Lung (tissue), 12 donors: ENCODE measurements around the gene EPHB2. TPM values are rescaled to one million over a fixed set of nuclear protein-coding genes. Genes with fewer than 3 reads are reported as not detected.

Experiments
- ATAC-seq: fragments of 200-7000 bp; cut with Tn5 transposase; one replicate; pipeline ENCODE4 v1.9.1; 2020; ENCODE audit warnings: moderate number of reproducible peaks; ENCODE audit not compliant: insufficient read depth, low FRiP score
- DNase-seq, 3 donors: peaks; one replicate each; pipeline ENCODE4 v3.0.0-alpha.2; 2013 to 2017
- H3K27ac ChIP-seq, 2 donors: one replicate each; pipeline ENCODE4 v1.5.1; 2013; ENCODE audit warnings: mild to moderate bottlenecking in 2 of 2, moderate library complexity in 2 of 2, control low read depth in 1 of 2, inconsistent platforms in 1 of 2, low read depth in 1 of 2, low read length in 1 of 2
- H3K27me3 ChIP-seq, 3 donors: one replicate each; pipeline ENCODE4 v1.5.1; 2013; ENCODE audit warnings: low read length in 2 of 3; ENCODE audit not compliant: control insufficient read depth in 3 of 3, insufficient read depth in 3 of 3
- H3K36me3 ChIP-seq, 4 donors: one replicate each; pipeline ENCODE4 v1.5.1; 2013; ENCODE audit warnings: low read length in 4 of 4, mild to moderate bottlenecking in 1 of 4, moderate library complexity in 1 of 4; ENCODE audit not compliant: control insufficient read depth in 4 of 4, insufficient read depth in 4 of 4
- H3K4me1 ChIP-seq, 5 donors: one replicate each; pipeline ENCODE4 v1.5.1; 2013; ENCODE audit warnings: low read length in 5 of 5, mild to moderate bottlenecking in 2 of 5, moderate library complexity in 1 of 5; ENCODE audit not compliant: control insufficient read depth in 5 of 5, insufficient read depth in 5 of 5
- H3K4me3 ChIP-seq: one replicate; pipeline ENCODE4 v1.5.1; 2013; ENCODE audit warnings: mild to moderate bottlenecking, control low read depth, moderate library complexity
- H3K9ac ChIP-seq, 2 donors: one replicate each; pipeline ENCODE4 v1.5.1; 2013; ENCODE audit warnings: low read length in 2 of 2, control low read depth in 1 of 2; ENCODE audit not compliant: insufficient read depth in 1 of 2
- H3K9me3 ChIP-seq, 4 donors: one replicate each; pipeline ENCODE4 v1.5.1; 2013; ENCODE audit warnings: low read length in 3 of 4, mild to moderate bottlenecking in 1 of 4, moderate library complexity in 1 of 4; ENCODE audit not compliant: control insufficient read depth in 4 of 4, insufficient read depth in 3 of 4
- WGBS, 2 donors: extraction: QIAGEN DNeasy Blood & Tissue Kit; methylation state at CpG; one replicate each; pipeline ENCODE4 v1.1.7; 2013; 5-methylcytosine and 5-hydroxymethylcytosine counted together
- polyA plus RNA-seq, 2 donors: library from polyadenylated mRNA; stranded (reverse); fragments of 200-250 nt; gene quantifications; one replicate each; pipeline ENCODE4 v1.2.1, GENCODE V29; 2013
- total RNA-seq, 2 donors: library from RNA; depleted of rRNA in 1 of 2; stranded (reverse); fragments of >200 nt in 1 of 2; gene quantifications; one replicate each; pipeline ENCODE4 v1.2.1, GENCODE V29; 2014 to 2021
- TF ChIP-seq, protein P1 (sequence below): IDR thresholded peaks from 2 replicates; pipeline ENCODE4 v1.5.1; 2012; ENCODE audit warnings: mild to moderate bottlenecking; ENCODE audit errors: control extremely low read depth, extremely low read depth
- donor health status: control.
- donor health status: control.
- donor health status: Bipolar disorder and iron deficiency.
- donor health status: healthy.
- donor health status: DM: yes; HTN: yes; CAD: no.

The EPHB2 gene
- total and polyA plus RNA-seq, 4 donors = 1.2 to 8.5 (median 5.8) TPM

GRCh38 chr1:22935433-22935832 lies 224.8 kb downstream of the EPHB2 start:
- WGBS, 2 donors = 87 to 96% methylated on average over 3 of the region's 3 CpGs
- H3K4me1 ChIP-seq = no peaks in the 10 kb centered on the region
- H3K36me3 ChIP-seq = no peaks in the 10 kb centered on the region
- H3K9ac ChIP-seq = no peak overlapping the region
- TF ChIP-seq, protein P1, sequence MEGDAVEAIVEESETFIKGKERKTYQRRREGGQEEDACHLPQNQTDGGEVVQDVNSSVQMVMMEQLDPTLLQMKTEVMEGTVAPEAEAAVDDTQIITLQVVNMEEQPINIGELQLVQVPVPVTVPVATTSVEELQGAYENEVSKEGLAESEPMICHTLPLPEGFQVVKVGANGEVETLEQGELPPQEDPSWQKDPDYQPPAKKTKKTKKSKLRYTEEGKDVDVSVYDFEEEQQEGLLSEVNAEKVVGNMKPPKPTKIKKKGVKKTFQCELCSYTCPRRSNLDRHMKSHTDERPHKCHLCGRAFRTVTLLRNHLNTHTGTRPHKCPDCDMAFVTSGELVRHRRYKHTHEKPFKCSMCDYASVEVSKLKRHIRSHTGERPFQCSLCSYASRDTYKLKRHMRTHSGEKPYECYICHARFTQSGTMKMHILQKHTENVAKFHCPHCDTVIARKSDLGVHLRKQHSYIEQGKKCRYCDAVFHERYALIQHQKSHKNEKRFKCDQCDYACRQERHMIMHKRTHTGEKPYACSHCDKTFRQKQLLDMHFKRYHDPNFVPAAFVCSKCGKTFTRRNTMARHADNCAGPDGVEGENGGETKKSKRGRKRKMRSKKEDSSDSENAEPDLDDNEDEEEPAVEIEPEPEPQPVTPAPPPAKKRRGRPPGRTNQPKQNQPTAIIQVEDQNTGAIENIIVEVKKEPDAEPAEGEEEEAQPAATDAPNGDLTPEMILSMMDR = no peak
- no peak overlapping the region for H3K4me3 ChIP-seq
- ATAC-seq (no peak), DNase-seq (no peak)
- H3K27me3 ChIP-seq = no peaks in the 10 kb centered on the region
- H3K9me3 ChIP-seq = peaks cover 0 to 7% (median 4%) of the 10 kb centered on the region in 4 donors
- no peak overlapping the region for H3K27ac ChIP-seq

DNA sequence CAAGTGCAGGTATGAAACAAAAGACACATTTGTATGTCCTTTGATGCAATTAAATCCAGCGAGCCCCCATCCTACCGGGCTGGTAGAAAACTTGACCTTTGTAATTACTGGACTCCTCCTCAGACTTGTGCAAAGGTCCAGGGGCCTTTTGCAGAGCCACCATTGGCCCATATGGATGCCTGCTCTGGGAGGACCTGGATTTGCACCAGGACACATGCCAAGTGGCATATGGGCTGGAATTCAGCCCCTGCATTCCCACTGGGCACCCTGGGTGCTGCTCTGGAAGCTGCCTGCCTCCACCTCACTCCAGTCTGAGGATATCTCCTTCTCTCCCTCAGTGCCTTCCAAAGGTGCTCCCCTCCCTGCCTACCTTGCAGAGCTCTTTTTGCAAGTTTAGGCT lies 226.0 kb downstream of the EPHB2 start:
- ATAC-seq = no peak
- Histone ChIP-seq H3K9ac (no peak overlapping the region), H3K4me1 (no peaks in the 10 kb centered on the region), H3K27me3 (no peaks in the 10 kb centered on the region), H3K27ac (no peak overlapping the region), H3K9me3 (peaks cover 0 to 7% (median 4%) of the 10 kb centered on the region in 4 donors), H3K36me3 (no peaks in the 10 kb centered on the region), H3K4me3 (no peak overlapping the region)
- WGBS, 2 donors = 49 to 76% methylated on average over 2 of the region's 2 CpGs
- DNase-seq = no peak
- TF ChIP-seq, protein P1 = no peak

GRCh38 chr1:22941257-22941656 lies 230.6 kb downstream of the EPHB2 start:
- Histone ChIP-seq H3K9me3 (peaks cover 0 to 3% (median under 1%) of the 10 kb centered on the region in 4 donors), H3K4me1 (no peaks in the 10 kb centered on the region), H3K27ac (no peak overlapping the region), H3K36me3 (no peaks in the 10 kb centered on the region), H3K4me3 (no peak overlapping the region), H3K27me3 (no peaks in the 10 kb centered on the region), H3K9ac (no peak overlapping the region)
- DNase-seq = no peak
- TF ChIP-seq, protein P1 = no peak
- 60 to 75% methylated on average over 2 of the region's 2 CpGs for WGBS, 2 donors
- ATAC-seq = no peak
